Measurements from ENCODE around the gene TMPRSS4. TPM values are rescaled to one million over a fixed set of nuclear protein-coding genes. Genes with fewer than 3 reads are reported as not detected.

Gene TMPRSS4
- total RNA-seq, 1 donor = not detected

- no peak overlapping the region for H3K4me3 ChIP-seq (ENCODE audit: low read depth, low read length)
- no peak for DNase-seq (ENCODE audit: low read depth)
- no peak for TF ChIP-seq CTCF (IDR thresholded peaks at IDR 0.05; ENCODE audit: insufficient read depth, low read depth, low read length)
These were observed 20.1 kb upstream of the TMPRSS4 start for GRCh38 chr11:118056806-118057205.

GRCh38 chr11:118057251-118058145 lies 19.4 kb upstream of the TMPRSS4 start:
- TF ChIP-seq CTCF (IDR thresholded peaks at IDR 0.05; ENCODE audit: insufficient read depth, low read depth, low read length) = no peak
- no peak for DNase-seq (ENCODE audit: low read depth)
- no peak overlapping the region for H3K4me3 ChIP-seq (ENCODE audit: low read depth, low read length)

- H3K4me3 ChIP-seq (ENCODE audit: low read depth, low read length) = no peak overlapping the region
- TF ChIP-seq CTCF (IDR thresholded peaks at IDR 0.05; ENCODE audit: insufficient read depth, low read depth, low read length) = no peak
- no peak for DNase-seq (ENCODE audit: low read depth)
These were observed 18.3 kb upstream of the TMPRSS4 start for GRCh38 chr11:118058311-118059245.

GRCh38 chr11:118059246-118059940 lies 17.5 kb upstream of the TMPRSS4 start:
- no peak for DNase-seq (ENCODE audit: low read depth)
- no peak for TF ChIP-seq CTCF (IDR thresholded peaks at IDR 0.05; ENCODE audit: insufficient read depth, low read depth, low read length)
- no peak overlapping the region for H3K4me3 ChIP-seq (ENCODE audit: low read depth, low read length)

GRCh38 chr11:118060081-118060661 lies 16.7 kb upstream of the TMPRSS4 start:
- TF ChIP-seq CTCF (IDR thresholded peaks at IDR 0.05; ENCODE audit: insufficient read depth, low read depth, low read length) = no peak
- DNase-seq (ENCODE audit: low read depth) = no peak
- no peak overlapping the region for H3K4me3 ChIP-seq (ENCODE audit: low read depth, low read length)

- DNase-seq (ENCODE audit: low read depth) = no peak
- no peak overlapping the region for H3K4me3 ChIP-seq (ENCODE audit: low read depth, low read length)
- no peak for TF ChIP-seq CTCF (IDR thresholded peaks at IDR 0.05; ENCODE audit: insufficient read depth, low read depth, low read length)
These were observed 16.0 kb upstream of the TMPRSS4 start for GRCh38 chr11:118060869-118061268.

All from fibroblast of villous mesenchyme (primary cell).